ENCODE data around the gene MCMBP.

The MCMBP gene

GRCh38 chr10:119821182-119821581 lies 51.5 kb downstream of the MCMBP start:
- H3K9ac ChIP-seq (ENCODE audit: low read depth, low read length), result peak overlapping the region; percentile 76; the same call in 1 of the 2 replicates
- peak overlapping the region; percentile 87 for H3K4me3 ChIP-seq (ENCODE audit: low read length)
- H3K36me3 ChIP-seq (ENCODE audit: insufficient read depth, low read depth, low read length), result peaks cover 41% of the 10 kb centered on the region
- H3K4me1 ChIP-seq (ENCODE audit: insufficient read depth, low read length), result peaks cover 3% of the 10 kb centered on the region; the same call in 1 of the 2 replicates
- H3K9me3 ChIP-seq (ENCODE audit: insufficient read depth, low read depth, low read length), result no peaks in the 10 kb centered on the region
- no peak overlapping the region for H3K27ac ChIP-seq (ENCODE audit: low read length)
- no peaks in the 10 kb centered on the region for H3K27me3 ChIP-seq (ENCODE audit: insufficient read depth, low read length)

- Histone ChIP-seq H3K4me1 (ENCODE audit: insufficient read depth, low read length) (peaks cover 3% of the 10 kb centered on the region; the same call in 1 of the 2 replicates), H3K36me3 (ENCODE audit: insufficient read depth, low read depth, low read length) (peaks cover 23% of the 10 kb centered on the region), H3K4me3 (ENCODE audit: low read length) (peak overlapping the region; percentile 87), H3K9ac (ENCODE audit: low read depth, low read length) (peak overlapping the region; percentile 76), H3K27me3 (ENCODE audit: insufficient read depth, low read length) (no peaks in the 10 kb centered on the region), H3K9me3 (ENCODE audit: insufficient read depth, low read depth, low read length) (no peaks in the 10 kb centered on the region), H3K27ac (ENCODE audit: low read length) (peak overlapping the region; percentile 61)
These were observed 53.8 kb downstream of the MCMBP start for GRCh38 chr10:119818889-119819270.

DNA sequence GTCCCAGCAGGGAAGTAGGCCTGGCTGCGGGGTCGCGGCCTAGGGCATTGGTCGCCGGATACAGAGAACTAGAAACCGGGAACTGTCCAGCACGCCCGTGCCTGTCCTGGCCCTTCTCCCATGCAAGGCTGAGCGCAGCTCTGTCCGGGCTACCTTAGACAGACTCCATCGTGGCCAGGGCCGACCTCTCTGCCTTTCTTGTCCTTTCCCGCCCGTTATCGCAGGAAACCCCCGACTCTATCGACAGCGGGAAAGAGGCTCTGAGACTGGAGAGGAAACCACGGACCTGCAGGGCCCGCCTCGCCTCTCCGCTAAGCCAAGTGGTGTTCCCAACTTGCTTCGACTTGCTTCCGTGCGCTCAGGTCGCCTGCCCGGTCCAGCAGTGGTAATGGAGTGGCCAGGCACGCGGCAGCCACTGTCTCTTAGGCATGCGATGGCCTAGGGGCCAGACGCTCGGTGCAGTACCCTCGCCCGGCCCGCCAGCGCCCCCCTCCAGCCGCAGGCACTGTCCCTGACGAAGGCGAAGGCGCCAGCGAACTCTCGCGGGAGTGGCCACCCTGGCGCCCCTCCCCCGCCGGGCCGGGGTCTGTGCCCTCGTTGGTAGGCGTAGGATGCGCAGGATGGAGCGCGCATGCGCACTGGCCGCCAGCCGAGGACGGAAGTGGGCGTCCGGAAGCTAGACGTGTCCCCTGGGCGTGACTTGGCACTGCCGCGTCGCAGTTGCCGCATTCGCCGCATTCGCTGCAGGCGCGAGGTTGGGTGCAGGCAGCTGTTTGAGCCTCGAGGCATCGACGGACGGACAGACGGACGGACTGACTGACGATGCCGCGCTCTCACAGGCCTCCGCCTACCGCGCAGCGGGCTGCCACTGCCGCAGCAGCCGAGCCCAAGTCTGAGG lies 54.4 kb downstream of the MCMBP start:
- Histone ChIP-seq H3K4me1 (ENCODE audit: insufficient read depth, low read length) (peaks cover 3% of the 10 kb centered on the region; the same call in 1 of the 2 replicates), H3K9ac (ENCODE audit: low read depth, low read length) (peak overlapping the region; percentile 76), H3K4me3 (ENCODE audit: low read length) (peak overlapping the region; percentile 87), H3K27me3 (ENCODE audit: insufficient read depth, low read length) (no peaks in the 10 kb centered on the region), H3K36me3 (ENCODE audit: insufficient read depth, low read depth, low read length) (peaks cover 16% of the 10 kb centered on the region), H3K27ac (ENCODE audit: low read length) (peak overlapping the region; percentile 61), H3K9me3 (ENCODE audit: insufficient read depth, low read depth, low read length) (no peaks in the 10 kb centered on the region)

DNA sequence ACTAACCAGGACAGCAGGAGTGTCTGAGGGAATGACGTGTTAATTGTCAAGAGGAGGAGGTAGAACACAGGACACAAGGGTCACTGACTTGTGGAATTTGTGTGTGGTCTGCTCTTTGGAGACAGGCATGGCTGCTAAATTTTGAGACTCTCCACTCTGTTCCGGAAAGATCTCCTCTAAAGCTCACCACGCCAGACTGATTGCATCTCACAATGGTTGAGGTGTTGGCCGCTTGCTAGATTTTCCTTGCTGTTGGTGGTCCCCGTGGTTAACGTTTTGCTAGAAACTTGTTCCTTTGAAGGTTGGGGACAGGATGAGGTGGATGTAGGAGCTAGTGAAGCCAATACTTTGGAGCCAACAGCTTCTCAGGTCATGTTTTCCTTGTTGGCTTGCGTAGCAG lies 57.0 kb downstream of the MCMBP start:
- no peak overlapping the region for H3K27ac ChIP-seq (ENCODE audit: low read length)
- no peaks in the 10 kb centered on the region for H3K27me3 ChIP-seq (ENCODE audit: insufficient read depth, low read length)
- H3K4me1 ChIP-seq (ENCODE audit: insufficient read depth, low read length), result no peaks in the 10 kb centered on the region; the same call in 1 of the 2 replicates
- H3K4me3 ChIP-seq (ENCODE audit: low read length), result no peak overlapping the region
- no peaks in the 10 kb centered on the region for H3K9me3 ChIP-seq (ENCODE audit: insufficient read depth, low read depth, low read length)
- peaks cover 10% of the 10 kb centered on the region; the same call in 1 of the 2 replicates for H3K36me3 ChIP-seq (ENCODE audit: insufficient read depth, low read depth, low read length)
- no peak overlapping the region for H3K9ac ChIP-seq (ENCODE audit: low read depth, low read length)

DNA sequence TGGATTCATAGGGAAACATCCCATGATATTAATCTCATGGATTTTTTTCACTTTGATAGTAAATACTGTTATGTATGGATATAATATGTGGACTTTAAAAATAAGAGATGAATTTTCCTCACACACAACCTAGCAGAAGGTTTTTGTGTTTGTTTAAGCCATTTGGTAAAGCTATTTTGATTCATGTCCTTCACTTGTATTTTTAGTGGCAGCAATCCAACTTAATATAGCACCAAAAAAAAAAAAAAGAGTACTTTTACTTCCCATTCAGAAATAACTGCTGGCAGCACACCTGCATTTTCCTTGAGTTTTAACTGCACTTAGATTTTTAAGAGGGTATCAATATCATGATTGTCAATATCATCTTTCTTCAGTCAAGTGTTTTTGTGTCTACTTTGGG lies 60.0 kb downstream of the MCMBP start:
- Histone ChIP-seq H3K27me3 (ENCODE audit: insufficient read depth, low read length) (no peaks in the 10 kb centered on the region), H3K4me1 (ENCODE audit: insufficient read depth, low read length) (no peaks in the 10 kb centered on the region; the same call in 1 of the 2 replicates), H3K9ac (ENCODE audit: low read depth, low read length) (no peak overlapping the region), H3K27ac (ENCODE audit: low read length) (no peak overlapping the region), H3K36me3 (ENCODE audit: insufficient read depth, low read depth, low read length) (peaks cover 14% of the 10 kb centered on the region), H3K9me3 (ENCODE audit: insufficient read depth, low read depth, low read length) (no peaks in the 10 kb centered on the region), H3K4me3 (ENCODE audit: low read length) (no peak overlapping the region)

GRCh38 chr10:119811122-119811521 lies 61.5 kb downstream of the MCMBP start:
- Histone ChIP-seq H3K4me1 (ENCODE audit: insufficient read depth, low read length) (no peaks in the 10 kb centered on the region), H3K4me3 (ENCODE audit: low read length) (no peak overlapping the region), H3K27me3 (ENCODE audit: insufficient read depth, low read length) (no peaks in the 10 kb centered on the region), H3K9ac (ENCODE audit: low read depth, low read length) (no peak overlapping the region), H3K9me3 (ENCODE audit: insufficient read depth, low read depth, low read length) (no peaks in the 10 kb centered on the region), H3K27ac (ENCODE audit: low read length) (no peak overlapping the region), H3K36me3 (ENCODE audit: insufficient read depth, low read depth, low read length) (peaks cover 15% of the 10 kb centered on the region)

DNA sequence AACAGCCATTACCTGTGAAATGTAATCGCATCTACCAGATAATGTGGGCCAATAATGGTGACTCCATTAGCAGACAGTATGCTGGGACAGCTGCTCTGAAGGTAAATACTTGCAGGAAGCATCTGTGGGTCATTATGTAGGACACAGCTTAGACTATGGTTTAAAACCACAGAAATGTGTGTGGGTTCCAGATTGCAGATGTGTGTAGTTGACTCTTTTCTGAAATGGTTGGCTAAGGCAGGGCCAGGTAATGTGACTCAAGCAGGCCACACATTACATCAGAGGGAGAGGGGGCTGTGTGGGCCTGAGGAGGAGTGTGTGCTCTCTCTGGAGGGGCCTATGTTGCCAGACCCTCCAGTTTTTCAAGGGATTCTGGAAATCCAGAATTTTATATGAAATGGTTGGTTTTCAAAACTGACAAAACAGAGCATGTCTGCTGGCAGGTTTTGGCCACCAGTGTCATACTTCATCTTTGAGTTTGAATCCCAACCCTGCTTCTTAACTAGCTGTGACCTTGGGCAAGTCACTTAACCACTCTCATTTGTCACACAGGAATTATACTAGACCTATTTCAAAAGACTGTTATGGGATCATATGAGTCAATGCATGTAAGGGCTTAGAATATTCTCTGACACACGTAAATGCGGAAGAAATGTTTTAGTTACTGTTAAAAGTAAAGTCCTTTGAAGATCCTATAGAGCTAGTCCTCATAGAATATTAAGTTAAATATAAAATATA lies 64.5 kb downstream of the MCMBP start:
- Histone ChIP-seq H3K4me1 (ENCODE audit: insufficient read depth, low read length) (no peaks in the 10 kb centered on the region), H3K27ac (ENCODE audit: low read length) (no peak overlapping the region), H3K27me3 (ENCODE audit: insufficient read depth, low read length) (no peaks in the 10 kb centered on the region), H3K9ac (ENCODE audit: low read depth, low read length) (no peak overlapping the region), H3K36me3 (ENCODE audit: insufficient read depth, low read depth, low read length) (peaks cover 19% of the 10 kb centered on the region), H3K4me3 (ENCODE audit: low read length) (no peak overlapping the region), H3K9me3 (ENCODE audit: insufficient read depth, low read depth, low read length) (no peaks in the 10 kb centered on the region)

- Histone ChIP-seq H3K27ac (ENCODE audit: low read length) (no peak overlapping the region), H3K4me1 (ENCODE audit: insufficient read depth, low read length) (no peaks in the 10 kb centered on the region)
These were observed 66.1 kb downstream of the MCMBP start for GRCh38 chr10:119806334-119807130.

DNA sequence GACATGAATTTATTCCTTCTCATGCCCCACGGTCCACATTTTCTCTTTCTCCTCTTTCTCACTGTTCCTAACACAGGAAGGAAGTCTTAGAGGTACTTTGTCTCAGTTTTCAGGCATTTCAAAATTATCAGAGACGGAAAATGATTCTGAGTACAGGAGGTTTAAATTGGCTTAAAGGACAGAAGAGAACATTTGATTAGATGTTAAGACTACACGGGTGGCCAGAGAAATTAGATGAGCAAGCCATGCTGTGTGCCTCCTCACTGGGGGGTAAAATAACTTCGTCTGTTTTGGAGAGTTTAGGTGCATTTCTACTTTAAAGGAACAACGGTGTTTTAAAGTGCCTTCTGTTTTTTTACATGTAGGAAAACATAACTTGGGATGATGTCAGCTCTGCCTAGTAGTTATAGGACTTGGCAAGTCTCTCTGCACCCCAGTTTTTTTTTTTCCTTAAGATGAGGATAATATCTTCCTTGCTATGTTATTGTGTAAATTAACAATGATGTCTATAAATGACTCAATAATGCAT lies 66.9 kb downstream of the MCMBP start:
- no peak overlapping the region for H3K27ac ChIP-seq (ENCODE audit: low read length)
- no peak overlapping the region for H3K9ac ChIP-seq (ENCODE audit: low read depth, low read length)
- peaks cover 14% of the 10 kb centered on the region for H3K36me3 ChIP-seq (ENCODE audit: insufficient read depth, low read depth, low read length)
- no peaks in the 10 kb centered on the region for H3K27me3 ChIP-seq (ENCODE audit: insufficient read depth, low read length)
- H3K4me1 ChIP-seq (ENCODE audit: insufficient read depth, low read length), result no peaks in the 10 kb centered on the region
- no peak overlapping the region for H3K4me3 ChIP-seq (ENCODE audit: low read length)
- H3K9me3 ChIP-seq (ENCODE audit: insufficient read depth, low read depth, low read length), result no peaks in the 10 kb centered on the region

More at GRCh38 chr10:119806334-119807130, 66.1 kb downstream of the MCMBP start:
- H3K36me3 ChIP-seq (ENCODE audit: insufficient read depth, low read depth, low read length), result peaks cover 14% of the 10 kb centered on the region
- no peak overlapping the region for H3K9ac ChIP-seq (ENCODE audit: low read depth, low read length)
- H3K9me3 ChIP-seq (ENCODE audit: insufficient read depth, low read depth, low read length), result no peaks in the 10 kb centered on the region
- H3K27me3 ChIP-seq (ENCODE audit: insufficient read depth, low read length), result no peaks in the 10 kb centered on the region
- H3K4me3 ChIP-seq (ENCODE audit: low read length), result no peak overlapping the region

- Histone ChIP-seq H3K27me3 (ENCODE audit: insufficient read depth, low read length) (no peaks in the 10 kb centered on the region), H3K9ac (ENCODE audit: low read depth, low read length) (no peak overlapping the region), H3K9me3 (ENCODE audit: insufficient read depth, low read depth, low read length) (no peaks in the 10 kb centered on the region), H3K27ac (ENCODE audit: low read length) (no peak overlapping the region), H3K36me3 (ENCODE audit: insufficient read depth, low read depth, low read length) (peaks cover 14% of the 10 kb centered on the region; the same call in 1 of the 2 replicates), H3K4me3 (ENCODE audit: low read length) (no peak overlapping the region), H3K4me1 (ENCODE audit: insufficient read depth, low read length) (no peaks in the 10 kb centered on the region)
These were observed 69.4 kb downstream of the MCMBP start for GRCh38 chr10:119803264-119803663.

- no peaks in the 10 kb centered on the region for H3K9me3 ChIP-seq (ENCODE audit: insufficient read depth, low read depth, low read length)
- H3K27me3 ChIP-seq (ENCODE audit: insufficient read depth, low read length), result no peaks in the 10 kb centered on the region
- H3K4me3 ChIP-seq (ENCODE audit: low read length), result no peak overlapping the region
- peaks cover 11% of the 10 kb centered on the region for H3K36me3 ChIP-seq (ENCODE audit: insufficient read depth, low read depth, low read length)
- H3K4me1 ChIP-seq (ENCODE audit: insufficient read depth, low read length), result no peaks in the 10 kb centered on the region
- no peak overlapping the region for H3K27ac ChIP-seq (ENCODE audit: low read length)
- no peak overlapping the region for H3K9ac ChIP-seq (ENCODE audit: low read depth, low read length)
These were observed 70.6 kb downstream of the MCMBP start for GRCh38 chr10:119801998-119802538.
